Neural cell (in vitro differentiated cells): ENCODE results near the gene DNAJC8. TPM values are rescaled to one million over a fixed set of nuclear protein-coding genes. Genes with fewer than 3 reads are reported as not detected.

Source experiments
- H2AFZ ChIP-seq: fragments of 200-600, 300-800 bp; sonication (generic), shearing (Covaris generic); 2 replicates; pipeline ENCODE4 v1.6.0; 2014; ENCODE audit warnings: low read depth, mild to moderate bottlenecking, antibody characterized with exemption, low read length, moderate library complexity
- H3F3A ChIP-seq: fragments of 200-600 bp; shearing (Covaris generic); 2 replicates; pipeline ENCODE4 v1.6.1; 2016; ENCODE audit warnings: mild to moderate bottlenecking, moderate library complexity, mixed read lengths, antibody characterized with exemption, low read length; ENCODE audit not compliant: insufficient read depth, poor library complexity, severe bottlenecking
- H3K27ac ChIP-seq: fragments of 200-600, 300-800 bp; sonication (generic), shearing (Covaris generic); 2 replicates; pipeline ENCODE4 v1.5.1; 2014; ENCODE audit warnings: mild to moderate bottlenecking, low read length, moderate library complexity
- H3K27me3 ChIP-seq: fragments of 300-800, 200-600 bp; sonication (generic), shearing (Covaris generic); 2 replicates; pipeline ENCODE4 v1.6.0; 2014; ENCODE audit warnings: mild to moderate bottlenecking, low read depth, low read length, moderate library complexity; ENCODE audit not compliant: insufficient read depth
- H3K36me3 ChIP-seq: fragments of 300-800, 200-600 bp; sonication (generic), shearing (Covaris generic); 2 replicates; pipeline ENCODE4 v1.5.1; 2014; ENCODE audit warnings: mild to moderate bottlenecking, antibody characterized with exemption, low read length, moderate library complexity; ENCODE audit not compliant: insufficient read depth
- H3K4me2 ChIP-seq: fragments of 300-800, 200-600 bp; sonication (generic), shearing (Covaris generic); 2 replicates; pipeline ENCODE4 v1.6.0; 2014; ENCODE audit warnings: mild to moderate bottlenecking, low read length
- H3K4me3 ChIP-seq: fragments of 300-800, 200-600 bp; sonication (generic), shearing (Covaris generic); 2 replicates; pipeline ENCODE4 v1.5.1; 2014; ENCODE audit warnings: mild to moderate bottlenecking, low read length, moderate library complexity
- H3K79me2 ChIP-seq: fragments of 200-600 bp; shearing (Covaris generic); replicated peaks from 2 replicates; pipeline ENCODE4 v1.6.0; 2014; ENCODE audit warnings: mild to moderate bottlenecking, low read length, moderate library complexity; ENCODE audit not compliant: insufficient read depth
- H3K9ac ChIP-seq: fragments of 300-800, 200-600 bp; sonication (generic), shearing (Covaris generic); 2 replicates; pipeline ENCODE4 v1.6.1; 2016; ENCODE audit warnings: mild to moderate bottlenecking, low read length, mixed read lengths
- H3K9me2 ChIP-seq: fragments of 200-600 bp; shearing (Covaris generic); 2 replicates; pipeline ENCODE4 v1.6.1; 2016; ENCODE audit warnings: mild to moderate bottlenecking, low read length, mixed read lengths; ENCODE audit not compliant: insufficient read depth
- H3K9me3 ChIP-seq: fragments of 200-600, 300-800 bp; sonication (generic), shearing (Covaris generic); 2 replicates; pipeline ENCODE4 v1.6.1; 2016; ENCODE audit warnings: mild to moderate bottlenecking, mixed run types, low read length, moderate library complexity, mixed read lengths
- H4K20me1 ChIP-seq: fragments of 200-600 bp; shearing (Covaris generic); 2 replicates; pipeline ENCODE4 v1.6.1; 2016; ENCODE audit warnings: mild to moderate bottlenecking, mixed run types; ENCODE audit not compliant: insufficient read depth
- EP300 ChIP-seq: fragments of 450-650 bp; conservative IDR thresholded peaks from 2 replicates; pipeline ENCODE4 v1.6.1; 2014; ENCODE audit warnings: antibody characterized with exemption, mild to moderate bottlenecking, moderate library complexity; ENCODE audit not compliant: poor library complexity, severe bottlenecking
- EZH2 ChIP-seq: fragments of 200-600, 300-800 bp; shearing (Covaris generic), sonication (generic); IDR thresholded peaks from 2 replicates; pipeline ENCODE4 v1.6.1; 2014; ENCODE audit warnings: antibody characterized with exemption, low read length, borderline replicate concordance, mild to moderate bottlenecking; ENCODE audit not compliant: insufficient read depth, poor library complexity, severe bottlenecking
- MXI1 ChIP-seq: fragments of 450-650 bp; conservative IDR thresholded peaks from 2 replicates; pipeline ENCODE4 v1.6.1; 2014; ENCODE audit warnings: antibody characterized with exemption, mild to moderate bottlenecking; ENCODE audit not compliant: poor library complexity, severe bottlenecking
- POLR2AphosphoS5 ChIP-seq: IDR thresholded peaks from 2 replicates; pipeline ENCODE4 v1.6.1; 2012
- RAD21 ChIP-seq: fragments of 450-650 bp; conservative IDR thresholded peaks from 2 replicates; pipeline ENCODE4 v1.6.1; 2014; ENCODE audit warnings: antibody characterized with exemption, mild to moderate bottlenecking, moderate library complexity
- SMC3 ChIP-seq: fragments of 450-650 bp; conservative IDR thresholded peaks from 2 replicates; pipeline ENCODE4 v1.6.1; 2014; ENCODE audit warnings: antibody characterized with exemption, mild to moderate bottlenecking, moderate library complexity; ENCODE audit not compliant: poor library complexity
- TAF1 ChIP-seq: IDR thresholded peaks from 2 replicates; pipeline ENCODE4 v1.6.1; 2012; ENCODE audit warnings: low read depth
- polyA plus RNA-seq: library from polyadenylated mRNA; depleted of rRNA; stranded (reverse); fragments of >200 nt; gene quantifications from 2 replicates; pipeline ENCODE4 v1.2.3, GENCODE V29; 2014
- TF ChIP-seq, protein P1 (sequence below): fragments of 450-650 bp; IDR thresholded peaks from 2 replicates; pipeline ENCODE4 v1.5.1; 2014; ENCODE audit warnings: antibody characterized with exemption, mild to moderate bottlenecking, moderate library complexity; ENCODE audit not compliant: poor library complexity, severe bottlenecking
- TF ChIP-seq, protein P2 (sequence below): IDR thresholded peaks from 2 replicates; pipeline ENCODE4 v1.6.1; 2012; ENCODE audit warnings: borderline replicate concordance

The DNAJC8 gene
- polyA plus RNA-seq, 1 donor from 2014 or later: 184 TPM

DNA sequence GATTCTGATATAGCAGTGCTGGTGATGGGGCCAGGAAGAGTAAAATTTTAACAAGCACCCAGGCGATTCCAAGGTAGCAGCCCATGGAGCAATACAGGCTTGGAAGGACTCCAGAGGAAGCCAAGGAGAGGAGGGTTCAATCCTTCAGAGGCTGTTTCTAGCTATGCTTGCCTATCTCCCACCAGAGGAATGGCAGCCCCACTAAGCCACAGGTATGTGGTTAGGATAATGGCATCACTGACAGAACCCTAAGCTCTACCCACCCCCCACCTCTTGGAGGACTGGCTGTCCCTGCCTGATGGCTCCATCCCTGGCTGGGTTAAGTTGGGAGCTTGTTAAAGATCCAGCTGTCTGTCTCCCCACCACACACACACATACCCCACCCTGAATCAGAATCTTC is 37.0 kb downstream of the DNAJC8 start:
- TF ChIP-seq, protein P1, sequence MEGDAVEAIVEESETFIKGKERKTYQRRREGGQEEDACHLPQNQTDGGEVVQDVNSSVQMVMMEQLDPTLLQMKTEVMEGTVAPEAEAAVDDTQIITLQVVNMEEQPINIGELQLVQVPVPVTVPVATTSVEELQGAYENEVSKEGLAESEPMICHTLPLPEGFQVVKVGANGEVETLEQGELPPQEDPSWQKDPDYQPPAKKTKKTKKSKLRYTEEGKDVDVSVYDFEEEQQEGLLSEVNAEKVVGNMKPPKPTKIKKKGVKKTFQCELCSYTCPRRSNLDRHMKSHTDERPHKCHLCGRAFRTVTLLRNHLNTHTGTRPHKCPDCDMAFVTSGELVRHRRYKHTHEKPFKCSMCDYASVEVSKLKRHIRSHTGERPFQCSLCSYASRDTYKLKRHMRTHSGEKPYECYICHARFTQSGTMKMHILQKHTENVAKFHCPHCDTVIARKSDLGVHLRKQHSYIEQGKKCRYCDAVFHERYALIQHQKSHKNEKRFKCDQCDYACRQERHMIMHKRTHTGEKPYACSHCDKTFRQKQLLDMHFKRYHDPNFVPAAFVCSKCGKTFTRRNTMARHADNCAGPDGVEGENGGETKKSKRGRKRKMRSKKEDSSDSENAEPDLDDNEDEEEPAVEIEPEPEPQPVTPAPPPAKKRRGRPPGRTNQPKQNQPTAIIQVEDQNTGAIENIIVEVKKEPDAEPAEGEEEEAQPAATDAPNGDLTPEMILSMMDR: no peak
- TF ChIP-seq TAF1 (no peak), EP300 (no peak), SMC3 (no peak), RAD21 (no peak), MXI1 (no peak), EZH2 (no peak), POLR2AphosphoS5 (no peak)
- TF ChIP-seq, protein P2, sequence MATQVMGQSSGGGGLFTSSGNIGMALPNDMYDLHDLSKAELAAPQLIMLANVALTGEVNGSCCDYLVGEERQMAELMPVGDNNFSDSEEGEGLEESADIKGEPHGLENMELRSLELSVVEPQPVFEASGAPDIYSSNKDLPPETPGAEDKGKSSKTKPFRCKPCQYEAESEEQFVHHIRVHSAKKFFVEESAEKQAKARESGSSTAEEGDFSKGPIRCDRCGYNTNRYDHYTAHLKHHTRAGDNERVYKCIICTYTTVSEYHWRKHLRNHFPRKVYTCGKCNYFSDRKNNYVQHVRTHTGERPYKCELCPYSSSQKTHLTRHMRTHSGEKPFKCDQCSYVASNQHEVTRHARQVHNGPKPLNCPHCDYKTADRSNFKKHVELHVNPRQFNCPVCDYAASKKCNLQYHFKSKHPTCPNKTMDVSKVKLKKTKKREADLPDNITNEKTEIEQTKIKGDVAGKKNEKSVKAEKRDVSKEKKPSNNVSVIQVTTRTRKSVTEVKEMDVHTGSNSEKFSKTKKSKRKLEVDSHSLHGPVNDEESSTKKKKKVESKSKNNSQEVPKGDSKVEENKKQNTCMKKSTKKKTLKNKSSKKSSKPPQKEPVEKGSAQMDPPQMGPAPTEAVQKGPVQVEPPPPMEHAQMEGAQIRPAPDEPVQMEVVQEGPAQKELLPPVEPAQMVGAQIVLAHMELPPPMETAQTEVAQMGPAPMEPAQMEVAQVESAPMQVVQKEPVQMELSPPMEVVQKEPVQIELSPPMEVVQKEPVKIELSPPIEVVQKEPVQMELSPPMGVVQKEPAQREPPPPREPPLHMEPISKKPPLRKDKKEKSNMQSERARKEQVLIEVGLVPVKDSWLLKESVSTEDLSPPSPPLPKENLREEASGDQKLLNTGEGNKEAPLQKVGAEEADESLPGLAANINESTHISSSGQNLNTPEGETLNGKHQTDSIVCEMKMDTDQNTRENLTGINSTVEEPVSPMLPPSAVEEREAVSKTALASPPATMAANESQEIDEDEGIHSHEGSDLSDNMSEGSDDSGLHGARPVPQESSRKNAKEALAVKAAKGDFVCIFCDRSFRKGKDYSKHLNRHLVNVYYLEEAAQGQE: no peak
- Histone ChIP-seq H3F3A (no peaks in the 10 kb centered on the region), H3K9me2 (no peaks in the 10 kb centered on the region), H2AFZ (no peak overlapping the region), H3K27ac (no peak overlapping the region), H3K79me2 (no peaks in the 10 kb centered on the region), H3K4me3 (no peak overlapping the region), H3K9me3 (no peaks in the 10 kb centered on the region), H3K9ac (no peak overlapping the region), H3K27me3 (no peaks in the 10 kb centered on the region), H3K4me2 (no peak overlapping the region), H4K20me1 (no peaks in the 10 kb centered on the region), H3K36me3 (no peaks in the 10 kb centered on the region)

DNA sequence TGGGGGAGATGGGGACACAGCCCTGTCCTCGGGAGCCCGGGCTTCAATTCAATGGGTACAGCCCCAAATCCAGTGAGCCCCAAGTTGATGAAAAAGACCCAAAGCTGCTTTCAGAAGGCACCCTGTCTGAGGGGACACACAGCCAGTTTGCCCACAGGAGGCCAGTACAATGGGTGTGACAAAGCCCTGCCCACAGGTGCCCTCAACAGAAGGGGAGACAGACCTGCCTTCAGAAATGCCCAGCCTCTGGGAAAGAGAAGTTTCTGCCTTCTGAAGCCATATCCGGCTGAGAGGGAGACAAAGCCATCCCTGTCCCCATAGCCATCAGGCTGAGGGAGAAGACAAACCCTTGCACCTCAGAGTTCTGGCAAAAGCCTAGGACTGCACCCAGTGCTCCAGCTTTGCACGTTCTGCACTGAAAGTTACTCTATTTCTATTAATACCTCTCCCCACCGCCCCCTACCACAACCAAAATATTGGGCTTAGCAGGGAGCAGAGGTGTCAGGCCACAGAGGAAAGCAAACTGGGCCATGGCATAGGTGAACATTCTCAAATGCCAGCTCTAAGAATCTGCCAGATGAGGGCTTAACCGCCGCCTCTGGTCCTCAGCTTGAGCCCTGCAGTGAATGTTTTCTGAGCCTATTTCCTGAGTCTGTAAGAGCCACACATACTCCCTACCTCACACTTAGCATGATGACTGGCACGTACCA is 38.3 kb downstream of the DNAJC8 start:
- Histone ChIP-seq H3K9me3 (no peaks in the 10 kb centered on the region), H3K4me2 (no peak overlapping the region), H4K20me1 (no peaks in the 10 kb centered on the region), H3F3A (no peaks in the 10 kb centered on the region), H3K79me2 (no peaks in the 10 kb centered on the region), H2AFZ (no peak overlapping the region), H3K4me3 (no peak overlapping the region), H3K27me3 (no peaks in the 10 kb centered on the region), H3K36me3 (no peaks in the 10 kb centered on the region), H3K9me2 (no peaks in the 10 kb centered on the region), H3K27ac (no peak overlapping the region), H3K9ac (no peak overlapping the region)
- no peak for TF ChIP-seq EP300
- TF ChIP-seq MXI1: no peak
- no peak for TF ChIP-seq TAF1
- TF ChIP-seq, protein P1: no peak
- TF ChIP-seq RAD21: no peak
- TF ChIP-seq SMC3: no peak
- TF ChIP-seq EZH2: no peak
- TF ChIP-seq, protein P2: no peak
- TF ChIP-seq POLR2AphosphoS5: no peak
